ENCODE data around the gene ADGRF1.

DNA sequence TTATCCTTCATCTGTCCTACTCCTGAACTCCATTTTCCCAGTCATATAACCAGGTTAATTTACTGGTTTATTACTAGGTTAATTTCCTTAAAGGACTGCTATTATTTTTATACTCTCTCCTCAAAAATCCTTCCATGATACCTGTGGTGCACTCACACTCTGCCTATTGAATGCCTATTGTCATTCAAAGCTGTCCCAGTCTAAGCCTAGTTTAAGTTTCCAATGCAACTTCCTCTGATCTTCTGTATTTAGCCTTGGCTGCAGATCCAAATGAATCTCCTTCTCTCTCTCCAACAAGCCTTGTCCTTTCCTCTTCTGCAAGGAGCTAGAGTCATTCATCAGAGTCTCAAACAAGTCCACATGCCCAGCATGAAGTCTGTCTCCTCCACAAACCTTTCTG, 79.1 kb downstream of the ADGRF1 start:
- TF ChIP-seq EZH2phosphoT487 (conservative IDR thresholded peaks at IDR 0.05; ENCODE audit: low read length): no peak
- TF ChIP-seq, protein P1, sequence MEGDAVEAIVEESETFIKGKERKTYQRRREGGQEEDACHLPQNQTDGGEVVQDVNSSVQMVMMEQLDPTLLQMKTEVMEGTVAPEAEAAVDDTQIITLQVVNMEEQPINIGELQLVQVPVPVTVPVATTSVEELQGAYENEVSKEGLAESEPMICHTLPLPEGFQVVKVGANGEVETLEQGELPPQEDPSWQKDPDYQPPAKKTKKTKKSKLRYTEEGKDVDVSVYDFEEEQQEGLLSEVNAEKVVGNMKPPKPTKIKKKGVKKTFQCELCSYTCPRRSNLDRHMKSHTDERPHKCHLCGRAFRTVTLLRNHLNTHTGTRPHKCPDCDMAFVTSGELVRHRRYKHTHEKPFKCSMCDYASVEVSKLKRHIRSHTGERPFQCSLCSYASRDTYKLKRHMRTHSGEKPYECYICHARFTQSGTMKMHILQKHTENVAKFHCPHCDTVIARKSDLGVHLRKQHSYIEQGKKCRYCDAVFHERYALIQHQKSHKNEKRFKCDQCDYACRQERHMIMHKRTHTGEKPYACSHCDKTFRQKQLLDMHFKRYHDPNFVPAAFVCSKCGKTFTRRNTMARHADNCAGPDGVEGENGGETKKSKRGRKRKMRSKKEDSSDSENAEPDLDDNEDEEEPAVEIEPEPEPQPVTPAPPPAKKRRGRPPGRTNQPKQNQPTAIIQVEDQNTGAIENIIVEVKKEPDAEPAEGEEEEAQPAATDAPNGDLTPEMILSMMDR (IDR thresholded peaks at IDR 0.05; ENCODE audit: insufficient read depth, low read length, poor library complexity, severe bottlenecking): no peak
